Measurements from ENCODE around the gene SEMA6C. TPM values are rescaled to one million over a fixed set of nuclear protein-coding genes. Genes with fewer than 3 reads are reported as not detected.

The SEMA6C gene
- total and polyA plus RNA-seq, 2 of the 13 experiments (the other 11 are each of a cell fraction or from before 2014, with no cell fraction given): 1.4 to 2.9 TPM

DNA sequence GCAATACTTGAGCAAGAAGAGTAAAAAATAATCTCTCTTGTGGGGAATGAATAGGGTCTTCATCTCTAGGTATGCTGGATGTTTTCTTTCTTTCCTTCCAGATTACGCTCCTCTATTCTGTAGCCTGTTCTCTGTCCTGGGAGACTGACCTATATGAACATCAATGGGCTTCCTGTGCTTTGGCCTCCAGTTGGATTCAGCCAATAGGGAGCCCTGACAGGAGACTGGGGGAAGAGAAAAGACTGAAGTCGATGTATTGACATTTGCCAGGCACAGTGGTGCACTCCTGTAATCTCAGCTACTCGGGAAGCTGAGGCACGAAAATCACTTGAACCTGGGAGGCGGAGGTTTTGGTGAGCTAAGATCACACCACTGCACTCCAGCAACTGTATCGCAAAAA, 17.6 kb downstream of the SEMA6C start:
- Histone ChIP-seq H3K79me2 (ENCODE audit: insufficient read depth, low read length) (no peaks in the 10 kb centered on the region), H3K27ac (ENCODE audit: extremely low read length, insufficient read depth, low read length) (no peak overlapping the region), H4K20me1 (ENCODE audit: insufficient read depth, low read length) (no peaks in the 10 kb centered on the region), H3K4me1 (ENCODE audit: insufficient read depth, low read length) (peaks cover 20% of the 10 kb centered on the region), H3K9ac (ENCODE audit: insufficient read depth, low read depth, low read length) (no peak overlapping the region), H3K4me2 (ENCODE audit: low read depth, low read length) (no peak overlapping the region), H2AFZ (ENCODE audit: low read length) (no peak overlapping the region), H3K27me3 (ENCODE audit: control insufficient read depth in 1 of 2, insufficient read depth in 2 of 2, low read length in 2 of 2) (no peaks in the 10 kb centered on the region), H3K36me3 (replicated peaks in 1 of 2; ENCODE audit: control insufficient read depth in 1 of 2, insufficient read depth in 2 of 2, low read length in 2 of 2) (no peaks in the 10 kb centered on the region), H3K9me3 (ENCODE audit: low read length) (no peaks in the 10 kb centered on the region), H3K4me3 (replicated peaks in 1 of 3; ENCODE audit: insufficient read depth in 1 of 3, low read depth in 2 of 3, low read length in 3 of 3) (no peak overlapping the region)
- ATAC-seq (peak; percentile 62), FAIRE-seq (no peak), DNase-seq (ENCODE audit: low spot score) (no peak)
- intact Hi-C loops (cut with micrococcal nuclease; ENCODE audit: unreplicated experiment) (no loop called here), in situ Hi-C loops (cut with HindIII; ENCODE audit: extremely low pct_ligation_motif_present, low pct_unique_long_range_greater_than_20kb) (no loop called here)
- TF ChIP-seq EZH2 (conservative IDR thresholded peaks at IDR 0.05; ENCODE audit: low read depth, low read length) (no peak), ZNF335 (CRISPR knock-in tag; IDR thresholded peaks at IDR 0.05) (no peak)
- TF ChIP-seq, protein P1, sequence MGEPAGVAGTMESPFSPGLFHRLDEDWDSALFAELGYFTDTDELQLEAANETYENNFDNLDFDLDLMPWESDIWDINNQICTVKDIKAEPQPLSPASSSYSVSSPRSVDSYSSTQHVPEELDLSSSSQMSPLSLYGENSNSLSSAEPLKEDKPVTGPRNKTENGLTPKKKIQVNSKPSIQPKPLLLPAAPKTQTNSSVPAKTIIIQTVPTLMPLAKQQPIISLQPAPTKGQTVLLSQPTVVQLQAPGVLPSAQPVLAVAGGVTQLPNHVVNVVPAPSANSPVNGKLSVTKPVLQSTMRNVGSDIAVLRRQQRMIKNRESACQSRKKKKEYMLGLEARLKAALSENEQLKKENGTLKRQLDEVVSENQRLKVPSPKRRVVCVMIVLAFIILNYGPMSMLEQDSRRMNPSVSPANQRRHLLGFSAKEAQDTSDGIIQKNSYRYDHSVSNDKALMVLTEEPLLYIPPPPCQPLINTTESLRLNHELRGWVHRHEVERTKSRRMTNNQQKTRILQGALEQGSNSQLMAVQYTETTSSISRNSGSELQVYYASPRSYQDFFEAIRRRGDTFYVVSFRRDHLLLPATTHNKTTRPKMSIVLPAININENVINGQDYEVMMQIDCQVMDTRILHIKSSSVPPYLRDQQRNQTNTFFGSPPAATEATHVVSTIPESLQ (CRISPR knock-in tag; conservative IDR thresholded peaks at IDR 0.05): no peak
- TF ChIP-seq, protein P2, sequence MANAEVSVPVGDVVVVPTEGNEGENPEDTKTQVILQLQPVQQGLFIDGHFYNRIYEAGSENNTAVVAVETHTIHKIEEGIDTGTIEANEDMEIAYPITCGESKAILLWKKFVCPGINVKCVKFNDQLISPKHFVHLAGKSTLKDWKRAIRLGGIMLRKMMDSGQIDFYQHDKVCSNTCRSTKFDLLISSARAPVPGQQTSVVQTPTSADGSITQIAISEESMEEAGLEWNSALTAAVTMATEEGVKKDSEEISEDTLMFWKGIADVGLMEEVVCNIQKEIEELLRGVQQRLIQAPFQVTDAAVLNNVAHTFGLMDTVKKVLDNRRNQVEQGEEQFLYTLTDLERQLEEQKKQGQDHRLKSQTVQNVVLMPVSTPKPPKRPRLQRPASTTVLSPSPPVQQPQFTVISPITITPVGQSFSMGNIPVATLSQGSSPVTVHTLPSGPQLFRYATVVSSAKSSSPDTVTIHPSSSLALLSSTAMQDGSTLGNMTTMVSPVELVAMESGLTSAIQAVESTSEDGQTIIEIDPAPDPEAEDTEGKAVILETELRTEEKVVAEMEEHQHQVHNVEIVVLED (CRISPR knock-in tag; IDR thresholded peaks at IDR 0.05; ENCODE audit: borderline replicate concordance): no peak
- CTCF ChIA-PET (ENCODE audit: low intra/inter-chr PET ratio, low total read pairs): no interaction called here
- POLR2A ChIA-PET: no interaction called here
- BruUV-seq (replicated peaks): no TSS peak
- WGBS (ENCODE audit: low lambda C conversion rate): 39% methylated on average over 6 of the region's 6 CpGs
